Memory B cell (primary cell): ENCODE measurements around the gene CSNK1A1.
"Not testable (repeated sequence)": the region's sequence is repeated elsewhere in the genome, so short reads cannot be mapped to it uniquely, and the experiment has no call there.

ENCODE experiments used
- ATAC-seq: fragments of 150-1000 bp; cut with Tn5 transposase; 2 replicates; pipeline ENCODE4 v1.10.0; 2021; ENCODE audit warnings: low read depth, mild to moderate bottlenecking, moderate library complexity
- DNase-seq, 2 donors: peaks; one replicate each; pipeline ENCODE4 v3.0.0; 2022; ENCODE audit warnings: low spot score in 2 of 2
- H3K27ac Mint-ChIP-seq: one replicate; pipeline ENCODE4 v1.8.0; 2022; ENCODE audit warnings: mild to moderate bottlenecking, moderate library complexity, mixed read lengths
- H3K27me3 Mint-ChIP-seq: one replicate; pipeline ENCODE4 v1.8.0; 2022; ENCODE audit warnings: mixed read lengths
- H3K36me3 Mint-ChIP-seq: one replicate; pipeline ENCODE4 v1.8.0; 2022; ENCODE audit warnings: mild to moderate bottlenecking, mixed read lengths
- H3K4me1 Mint-ChIP-seq: one replicate; pipeline ENCODE4 v1.8.0; 2022; ENCODE audit warnings: mixed read lengths
- H3K4me3 Mint-ChIP-seq: one replicate; pipeline ENCODE4 v1.8.0; 2022; ENCODE audit warnings: mild to moderate bottlenecking, moderate library complexity, mixed read lengths
- H3K9me3 Mint-ChIP-seq: one replicate; pipeline ENCODE4 v1.8.0; 2022; ENCODE audit warnings: mixed read lengths

The CSNK1A1 gene

DNA sequence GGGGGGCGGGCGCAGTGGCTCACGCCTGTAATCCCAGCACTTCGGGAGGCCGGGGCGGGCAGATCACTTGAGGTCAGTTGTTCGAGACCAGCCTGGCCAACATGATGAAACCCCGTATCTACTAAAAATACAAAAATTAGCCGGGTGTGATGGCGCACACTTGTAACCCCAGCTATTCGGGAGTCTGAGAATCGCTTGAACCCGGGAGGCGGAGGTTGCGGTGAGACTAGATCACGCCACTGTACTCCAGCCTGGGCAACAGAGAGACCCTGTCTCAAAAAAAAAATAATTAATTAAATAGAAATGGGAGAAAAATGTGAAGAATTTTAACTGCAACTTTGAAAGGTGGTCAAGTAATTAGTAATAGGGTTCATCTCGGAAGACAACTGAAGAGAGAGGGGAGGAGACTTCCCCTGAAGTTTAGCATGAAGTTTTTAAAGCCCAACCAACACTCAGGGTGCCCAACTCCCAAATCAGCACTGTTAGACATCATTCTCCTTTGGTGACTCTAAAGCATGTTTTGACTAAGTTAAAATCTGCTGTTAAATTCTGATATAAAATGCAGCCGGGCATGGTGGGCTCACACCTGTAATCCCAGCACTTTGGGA lies 1.4 kb upstream of the CSNK1A1 start:
- H3K27ac Mint-ChIP-seq: no peak overlapping the region
- no peak for ATAC-seq
- no peak overlapping the region for H3K4me3 Mint-ChIP-seq
- H3K36me3 Mint-ChIP-seq: peaks cover 8% of the 10 kb centered on the region
- no peaks in the 10 kb centered on the region for H3K27me3 Mint-ChIP-seq
- H3K4me1 Mint-ChIP-seq: peaks cover 15% of the 10 kb centered on the region
- DNase-seq: no peak
- H3K9me3 Mint-ChIP-seq: no peaks in the 10 kb centered on the region

DNA sequence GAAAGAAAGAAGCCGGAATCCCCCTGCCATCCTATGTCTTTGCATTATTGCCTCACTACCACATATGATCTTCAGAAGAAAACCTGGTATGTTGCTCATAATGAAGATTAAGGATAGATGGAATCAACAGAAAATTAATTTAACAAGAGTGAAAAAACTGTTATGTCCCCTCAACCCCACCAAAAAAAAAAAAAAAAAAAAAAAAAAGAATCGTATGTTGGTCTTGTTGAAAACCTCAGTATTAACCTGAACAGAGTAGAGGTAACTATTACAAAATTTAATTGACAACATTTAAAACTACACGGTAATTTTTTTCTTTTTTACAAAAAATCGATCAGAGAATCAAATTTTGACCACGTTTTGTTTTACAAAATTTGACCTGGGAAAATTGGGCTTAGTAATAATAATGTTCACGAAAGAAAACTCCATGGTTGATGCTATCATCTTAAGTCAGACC lies 827 bp upstream of the CSNK1A1 start:
- Mint-ChIP-seq H3K36me3 (peaks cover 9% of the 10 kb centered on the region), H3K4me1 (peaks cover 17% of the 10 kb centered on the region), H3K4me3 (peak overlapping the region; percentile 98), H3K27me3 (no peaks in the 10 kb centered on the region), H3K27ac (peak overlapping the region; percentile 98), H3K9me3 (no peaks in the 10 kb centered on the region)
- ATAC-seq: no peak
- no peak for DNase-seq

DNA sequence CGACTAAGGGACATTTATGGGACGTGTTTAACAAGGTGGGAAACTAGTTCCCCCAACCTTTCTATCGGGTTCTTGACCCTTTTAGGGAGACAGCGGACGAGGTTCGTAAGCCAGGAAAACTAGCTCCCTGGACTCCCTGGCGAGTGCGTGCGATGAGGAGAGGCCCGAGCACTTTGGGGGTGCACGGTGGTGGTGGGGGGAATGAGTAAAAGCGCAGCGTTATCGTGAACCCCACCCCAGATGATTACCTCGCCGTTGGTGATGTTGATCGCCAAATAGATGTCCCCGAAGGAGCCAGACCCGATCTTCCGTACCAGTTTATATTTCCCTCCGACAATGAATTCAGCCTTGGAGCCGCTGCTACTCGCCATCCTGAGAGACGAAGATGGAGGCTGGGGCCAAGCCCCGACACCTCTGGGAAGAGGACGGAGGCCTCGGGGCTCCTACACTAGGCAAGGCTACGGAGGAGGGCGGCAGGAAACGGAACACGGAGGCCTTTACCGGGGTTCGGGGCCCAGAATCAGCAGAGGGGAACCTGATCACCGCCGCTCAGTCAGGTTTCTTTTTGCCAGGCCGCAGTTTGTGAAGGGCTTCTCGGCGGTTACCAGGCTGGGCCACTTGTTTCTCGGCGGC lies 529 bp downstream of the CSNK1A1 start:
- ATAC-seq (no peak), DNase-seq (peak in 1 of 2 donors; percentile 16)
- Mint-ChIP-seq H3K27ac (peak overlapping the region; percentile 98), H3K27me3 (no peaks in the 10 kb centered on the region), H3K4me1 (peaks cover 20% of the 10 kb centered on the region), H3K4me3 (peak overlapping the region; percentile 98), H3K9me3 (no peaks in the 10 kb centered on the region), H3K36me3 (peaks cover 15% of the 10 kb centered on the region)

DNA sequence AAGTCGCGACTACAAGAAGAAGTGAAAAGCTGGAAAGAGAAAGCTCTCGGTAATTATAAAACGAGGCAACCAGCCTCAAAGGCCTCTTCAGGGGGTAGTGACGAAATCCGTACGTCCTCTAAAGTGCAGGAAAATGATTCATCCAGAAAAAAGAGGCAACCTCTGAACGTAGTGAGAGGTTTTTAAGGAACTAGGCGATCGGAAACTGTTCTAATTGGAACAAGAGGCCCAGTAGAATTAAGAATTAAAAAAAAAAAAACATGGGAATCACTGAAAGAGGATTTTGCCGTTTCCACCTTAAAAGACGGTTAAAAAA lies 1.0 kb downstream of the CSNK1A1 start:
- Mint-ChIP-seq H3K9me3 (no peaks in the 10 kb centered on the region), H3K36me3 (peaks cover 15% of the 10 kb centered on the region), H3K4me3 (peak overlapping the region; percentile 98)

DNA sequence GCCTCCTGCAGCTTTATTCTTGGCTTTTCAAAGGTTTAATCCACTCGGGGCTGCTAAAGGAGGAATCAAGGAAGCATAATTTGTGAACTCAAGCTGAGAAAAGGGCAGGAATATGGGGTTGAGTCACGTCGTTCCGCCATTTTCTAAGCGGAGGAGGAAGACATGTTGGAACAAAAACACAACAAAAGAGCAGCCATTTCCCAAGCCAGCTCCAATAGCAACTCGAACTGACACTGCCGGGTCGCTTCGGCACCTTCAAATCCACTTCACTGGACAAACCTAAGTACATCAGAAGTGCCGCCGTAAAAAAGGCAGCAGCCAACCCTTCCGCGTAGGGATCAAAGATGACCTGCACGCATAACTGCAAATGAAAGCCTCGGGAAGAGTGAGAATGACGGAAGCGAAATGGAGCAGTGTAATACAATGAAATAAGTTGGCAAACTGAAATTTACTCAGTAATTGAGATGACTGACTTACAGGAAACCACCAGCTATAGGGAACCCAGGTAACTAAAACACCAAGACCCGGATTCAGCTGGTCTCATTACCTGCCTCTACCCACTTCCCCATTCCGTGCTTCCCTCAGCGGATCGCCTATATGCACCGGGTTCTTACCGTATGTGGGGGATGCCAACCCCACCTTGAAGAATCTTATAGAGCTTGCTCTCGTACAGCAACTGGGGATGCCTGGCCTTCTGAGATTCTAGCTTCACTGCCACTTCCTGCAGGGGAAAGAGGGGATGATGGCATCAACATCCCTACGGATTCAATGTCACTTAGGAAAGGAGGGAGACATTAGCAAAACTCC lies 1.6 kb downstream of the CSNK1A1 start:
- Mint-ChIP-seq H3K27me3 (no peaks in the 10 kb centered on the region), H3K36me3 (peaks cover 17% of the 10 kb centered on the region), H3K4me3 (peak overlapping the region; percentile 98), H3K27ac (peak overlapping the region; percentile 98), H3K9me3 (no peaks in the 10 kb centered on the region), H3K4me1 (peaks cover 22% of the 10 kb centered on the region)
- DNase-seq: peak; percentile 39 to 59
- peak; percentile 51 for ATAC-seq

More for the DNA sequence above, 1.0 kb downstream of the CSNK1A1 start:
- H3K27ac Mint-ChIP-seq: peak overlapping the region; percentile 98
- no peak for ATAC-seq
- no peak for DNase-seq
- no peaks in the 10 kb centered on the region for H3K27me3 Mint-ChIP-seq
- peaks cover 20% of the 10 kb centered on the region for H3K4me1 Mint-ChIP-seq

DNA sequence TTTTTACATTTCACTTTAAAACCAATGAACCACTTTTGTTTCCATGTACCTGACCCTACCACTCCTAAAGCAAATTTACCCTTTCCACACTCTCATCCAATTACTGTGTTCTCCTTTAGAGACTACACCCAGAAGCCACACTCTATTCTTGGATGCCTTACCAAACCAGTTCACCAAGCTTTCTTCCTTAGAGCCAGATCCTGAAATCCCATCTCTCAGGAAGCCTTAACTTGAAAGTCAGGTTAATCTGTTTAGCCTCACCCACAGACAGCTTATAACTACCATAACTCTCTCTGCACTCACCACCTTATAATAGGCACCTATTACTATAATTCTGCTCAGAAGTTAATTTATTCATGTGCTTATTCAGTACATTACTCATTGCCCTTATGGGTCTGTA lies 4.3 kb downstream of the CSNK1A1 start:
- H3K27ac Mint-ChIP-seq: peak overlapping the region; percentile 12
- peaks cover 21% of the 10 kb centered on the region for H3K36me3 Mint-ChIP-seq
- ATAC-seq: no peak
- peaks cover 31% of the 10 kb centered on the region for H3K4me1 Mint-ChIP-seq
- no peaks in the 10 kb centered on the region for H3K9me3 Mint-ChIP-seq
- H3K4me3 Mint-ChIP-seq: no peak overlapping the region
- DNase-seq: no peak
- no peaks in the 10 kb centered on the region for H3K27me3 Mint-ChIP-seq

DNA sequence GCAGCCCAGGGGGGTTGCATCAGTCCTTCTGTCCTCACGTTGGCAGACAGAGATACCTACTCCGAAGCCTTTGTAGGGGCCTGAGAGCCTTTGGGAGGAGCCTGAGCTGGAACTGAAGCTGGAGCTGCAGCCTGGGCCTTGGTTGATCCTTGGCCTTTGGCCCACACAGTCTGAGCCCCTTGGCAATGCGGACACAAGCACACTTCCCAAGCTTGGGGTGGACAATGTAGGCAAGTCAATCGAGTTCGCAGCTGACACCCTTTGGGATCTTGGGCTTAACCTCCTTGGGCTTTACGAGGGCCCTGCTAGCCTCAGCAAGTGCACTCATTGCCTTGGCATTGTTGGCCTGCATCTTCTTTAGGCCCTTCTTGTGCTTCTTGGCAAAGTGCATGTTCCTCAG lies 5.9 kb downstream of the CSNK1A1 start:
- H3K9me3 Mint-ChIP-seq: no peaks in the 10 kb centered on the region
- no peak overlapping the region for H3K27ac Mint-ChIP-seq
- peaks cover 22% of the 10 kb centered on the region for H3K36me3 Mint-ChIP-seq
- H3K27me3 Mint-ChIP-seq: no peaks in the 10 kb centered on the region
- H3K4me3 Mint-ChIP-seq: no peak overlapping the region
- ATAC-seq: no peak
- H3K4me1 Mint-ChIP-seq: peaks cover 35% of the 10 kb centered on the region
- DNase-seq: no peak

DNA sequence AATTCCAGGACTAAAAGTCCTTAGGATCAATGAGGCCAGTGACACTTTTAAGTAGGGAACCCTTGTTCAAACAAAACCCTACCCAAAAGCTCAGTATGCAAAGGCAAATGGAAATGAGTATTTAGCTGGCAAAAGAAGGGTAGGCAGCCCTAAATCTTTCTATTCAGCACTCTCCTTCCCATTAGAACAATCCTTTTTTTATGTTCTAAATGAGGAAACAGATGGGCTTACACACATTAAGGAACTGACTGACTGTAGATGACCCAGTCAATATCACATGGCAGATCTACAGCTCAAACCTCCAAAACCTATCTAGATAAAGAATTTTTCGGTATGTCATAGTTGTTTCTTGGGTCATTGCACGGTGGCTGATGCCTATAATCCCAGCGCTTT lies 7.2 kb downstream of the CSNK1A1 start:
- no peak for ATAC-seq
- H3K4me3 Mint-ChIP-seq: no peak overlapping the region
- no peak for DNase-seq
- no peaks in the 10 kb centered on the region for H3K9me3 Mint-ChIP-seq
- no peak overlapping the region for H3K27ac Mint-ChIP-seq
- no peaks in the 10 kb centered on the region for H3K27me3 Mint-ChIP-seq
- peaks cover 18% of the 10 kb centered on the region for H3K36me3 Mint-ChIP-seq
- peaks cover 25% of the 10 kb centered on the region for H3K4me1 Mint-ChIP-seq

DNA sequence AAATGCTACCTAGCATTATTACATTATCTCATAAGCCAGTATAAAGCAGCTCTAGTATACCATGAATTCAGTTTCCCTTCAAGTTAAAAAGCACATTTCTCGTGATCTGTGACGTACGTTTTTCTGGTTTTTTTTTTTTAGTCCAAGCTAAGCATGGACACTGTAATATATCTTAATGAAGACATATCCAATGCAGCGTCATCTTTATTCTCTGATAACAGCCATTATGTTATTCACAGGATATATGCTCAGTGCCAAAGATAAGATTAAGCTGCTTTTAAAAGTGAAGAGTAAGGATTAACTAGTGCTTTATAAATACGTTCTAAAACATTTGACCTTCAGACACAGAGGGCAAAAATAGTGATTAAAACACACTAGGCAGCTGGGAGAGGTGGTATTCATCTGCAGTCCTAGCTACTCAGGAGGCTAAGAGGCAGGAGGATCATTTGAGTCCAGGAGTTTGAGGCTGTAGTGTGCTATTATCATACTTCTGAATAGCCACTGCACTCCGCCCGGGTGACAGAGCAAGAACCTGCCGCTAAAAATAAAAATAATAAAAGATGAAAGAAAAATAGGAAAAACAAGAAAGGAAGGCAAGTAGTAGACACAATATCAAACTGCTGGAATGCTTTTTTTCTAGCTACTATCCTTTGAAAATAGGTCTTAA lies 7.7 kb downstream of the CSNK1A1 start:
- no peaks in the 10 kb centered on the region for H3K9me3 Mint-ChIP-seq

DNA sequence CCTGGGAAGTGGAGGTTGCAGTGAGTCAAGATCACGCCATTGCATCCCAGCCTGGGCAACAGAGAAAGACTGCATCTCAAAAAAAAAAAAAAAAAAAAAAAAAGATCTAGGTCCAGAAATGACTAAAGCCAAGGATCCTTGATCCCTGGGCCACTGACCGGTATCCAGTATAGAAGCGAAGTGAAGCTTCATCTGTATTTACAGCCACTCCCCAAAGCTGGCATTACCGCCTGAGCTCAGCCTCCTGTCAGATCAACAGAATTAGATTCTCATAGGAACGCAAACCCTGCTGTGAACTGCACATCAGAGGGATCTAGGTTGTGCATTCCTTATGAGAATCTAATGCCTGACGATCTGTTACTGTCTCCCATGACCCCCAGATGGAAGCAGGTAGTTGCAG lies 9.3 kb downstream of the CSNK1A1 start:
- Mint-ChIP-seq H3K4me3 (no peak overlapping the region), H3K9me3 (no peaks in the 10 kb centered on the region), H3K4me1 (peaks cover 22% of the 10 kb centered on the region), H3K27me3 (no peaks in the 10 kb centered on the region), H3K27ac (no peak overlapping the region), H3K36me3 (peaks cover 14% of the 10 kb centered on the region)
- ATAC-seq (no peak), DNase-seq (no peak)

More for the DNA sequence above, 7.7 kb downstream of the CSNK1A1 start:
- Mint-ChIP-seq H3K4me3 (no peak overlapping the region), H3K27ac (peak overlapping the region; percentile 68), H3K4me1 (peaks cover 23% of the 10 kb centered on the region), H3K27me3 (no peaks in the 10 kb centered on the region), H3K36me3 (peaks cover 17% of the 10 kb centered on the region)
- no peak for ATAC-seq
- no peak for DNase-seq

DNA sequence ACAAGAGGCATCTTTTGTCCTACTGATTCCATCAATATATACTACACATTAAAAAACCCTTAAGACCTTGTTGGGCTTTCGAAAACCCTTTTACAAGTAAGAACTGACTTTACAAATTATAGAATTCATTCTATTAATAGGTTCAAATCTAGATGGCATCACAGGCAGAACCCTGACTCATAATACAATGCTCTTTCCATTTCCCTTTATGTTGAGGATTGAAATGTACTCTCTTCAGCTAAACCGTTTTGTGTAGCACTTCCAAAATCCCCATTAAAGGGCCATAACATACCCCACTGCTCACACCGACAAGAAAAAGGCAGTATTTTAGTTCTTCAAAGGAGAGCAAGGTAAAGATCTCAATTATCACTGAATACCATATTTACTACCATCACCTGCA lies 11.2 kb downstream of the CSNK1A1 start:
- H3K36me3 Mint-ChIP-seq: peaks cover 13% of the 10 kb centered on the region
- no peak for DNase-seq

DNA sequence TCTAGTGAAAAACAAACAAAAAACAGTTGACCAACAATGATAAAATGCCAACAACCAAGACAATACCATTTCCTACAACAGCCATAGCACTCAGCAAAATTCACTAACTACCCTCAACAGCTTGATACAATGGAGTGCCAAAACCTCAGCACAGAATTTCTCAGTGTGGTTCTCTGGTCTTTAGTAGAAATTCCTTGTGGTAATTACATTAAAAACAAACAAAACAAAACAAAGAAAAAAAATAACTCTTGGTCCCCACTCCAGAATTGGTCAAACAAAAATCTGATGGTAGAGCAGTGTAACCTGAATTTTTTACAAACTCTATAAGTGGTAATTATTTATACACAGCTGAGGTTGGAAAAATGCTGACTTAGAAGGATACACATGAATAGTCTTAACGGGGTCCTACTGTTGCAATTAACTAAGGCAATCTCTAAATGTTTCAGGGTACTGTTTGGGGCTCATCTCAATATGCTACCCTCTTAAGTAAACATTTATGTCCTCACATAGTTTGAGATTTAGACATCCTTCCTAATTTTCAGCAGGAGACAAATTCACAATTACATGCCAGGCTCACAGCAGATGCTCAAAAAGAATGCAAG lies 13.8 kb downstream of the CSNK1A1 start:
- ATAC-seq (no peak), DNase-seq (no peak)
- no peaks in the 10 kb centered on the region for H3K9me3 Mint-ChIP-seq
- peaks cover 18% of the 10 kb centered on the region for H3K36me3 Mint-ChIP-seq
- no peak overlapping the region for H3K27ac Mint-ChIP-seq
- H3K27me3 Mint-ChIP-seq: no peaks in the 10 kb centered on the region
- H3K4me3 Mint-ChIP-seq: no peak overlapping the region
- H3K4me1 Mint-ChIP-seq: peaks cover 34% of the 10 kb centered on the region

More for the DNA sequence above, 11.2 kb downstream of the CSNK1A1 start:
- no peak for ATAC-seq
- Mint-ChIP-seq H3K9me3 (no peaks in the 10 kb centered on the region), H3K4me1 (peaks cover 28% of the 10 kb centered on the region), H3K4me3 (peak overlapping the region; percentile 44), H3K27ac (peak overlapping the region; percentile 83), H3K27me3 (no peaks in the 10 kb centered on the region)

DNA sequence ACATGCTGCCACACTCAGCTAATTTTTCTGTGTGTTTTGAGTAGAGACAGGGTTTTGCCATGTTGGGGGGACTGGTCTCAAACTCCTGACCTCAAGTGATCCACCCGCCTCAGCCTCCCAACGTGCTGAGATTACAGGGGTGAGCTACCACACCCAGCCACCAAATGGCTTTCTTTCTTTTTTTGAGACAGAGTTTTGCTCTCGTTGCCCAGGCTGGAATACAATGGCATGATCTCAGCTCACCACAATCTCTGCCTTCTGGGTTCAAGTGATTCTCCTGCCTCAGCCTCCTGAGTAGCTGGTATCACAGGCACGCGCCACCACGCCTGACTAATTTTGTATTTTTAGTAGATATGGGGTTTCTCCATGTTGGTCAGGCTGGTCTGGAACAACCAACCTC lies 15.5 kb downstream of the CSNK1A1 start:
- peaks cover 20% of the 10 kb centered on the region for H3K36me3 Mint-ChIP-seq

DNA sequence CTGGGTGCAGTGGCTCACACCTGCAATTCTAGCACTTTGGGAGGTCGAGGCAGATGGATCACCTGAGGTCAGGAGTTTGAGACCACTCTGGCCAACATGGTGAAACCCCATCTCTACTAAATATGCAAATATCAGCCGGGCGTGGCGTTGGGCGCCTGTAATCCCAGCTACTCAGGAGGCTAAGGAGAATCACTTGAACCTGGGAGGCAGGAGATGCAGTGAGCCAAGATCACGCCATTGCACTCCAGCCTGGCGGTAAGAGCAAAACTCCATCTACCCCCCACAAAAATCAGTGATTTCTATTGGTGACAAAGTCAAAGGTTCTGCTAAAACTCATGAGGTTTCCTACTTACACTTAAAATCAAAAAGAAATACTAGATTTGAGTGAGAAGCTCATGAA lies 18.8 kb downstream of the CSNK1A1 start:
- Mint-ChIP-seq H3K27me3 (no peaks in the 10 kb centered on the region), H3K36me3 (peaks cover 17% of the 10 kb centered on the region), H3K9me3 (no peaks in the 10 kb centered on the region), H3K4me1 (peaks cover 46% of the 10 kb centered on the region), H3K4me3 (no peak overlapping the region), H3K27ac (no peak overlapping the region)
- ATAC-seq (no peak), DNase-seq (no peak)

More for the DNA sequence above, 15.5 kb downstream of the CSNK1A1 start:
- not testable (repeated sequence) for H3K27me3 Mint-ChIP-seq, H3K4me3 Mint-ChIP-seq, H3K9me3 Mint-ChIP-seq, ATAC-seq, DNase-seq
- Mint-ChIP-seq H3K4me1 (peaks cover 32% of the 10 kb centered on the region), H3K27ac (peak overlapping the region; percentile 36)
